Gastroesophageal sphincter (tissue), 3 donors: ENCODE measurements around the gene AMH.

ENCODE experiments used
- CTCF ChIP-seq, 4 experiments: fragments of 200-600 bp in 2 of 4; fragments of 450-650 bp in 2 of 4; sonication (generic) in 1 of 4; IDR thresholded peaks; one replicate each; pipeline ENCODE4 v1.5.1; 2017 to 2019; ENCODE audit warnings: antibody characterized with exemption in 4 of 4, mild to moderate bottlenecking in 2 of 4, moderate library complexity in 2 of 4
- EP300 ChIP-seq: sonication (generic); formaldehyde crosslinking; IDR thresholded peaks from one replicate; pipeline ENCODE4 v1.6.1; 2017; ENCODE audit warnings: antibody characterized with exemption, mild to moderate bottlenecking
- POLR2AphosphoS5 ChIP-seq: sonication (generic); formaldehyde crosslinking; IDR thresholded peaks from one replicate; pipeline ENCODE4 v1.6.1; 2017; ENCODE audit warnings: antibody characterized with exemption

- no peak for TF ChIP-seq EP300
- no peak for TF ChIP-seq CTCF (IDR thresholded peaks at IDR 0.05)
- no peak for TF ChIP-seq POLR2AphosphoS5
Measured at GRCh38 chr19:2290441-2291184, 41.5 kb downstream of the AMH start.
